SK-N-SH (cell line): Measurements from ENCODE around the gene PRKG1.

Experiments used
- CTCF ChIP-seq: fragments of 200-600 bp; sonication (generic); IDR thresholded peaks from 2 replicates; pipeline ENCODE4 v1.6.1; 2017; ENCODE audit warnings: antibody characterized with exemption, mild to moderate bottlenecking, moderate library complexity
- EZH2phosphoT487 ChIP-seq: fragments of 200-600 bp; sonication (generic); IDR thresholded peaks from 2 replicates; pipeline ENCODE4 v1.6.1; 2017; ENCODE audit warnings: low read depth, mixed run types, mild to moderate bottlenecking, antibody characterized with exemption, moderate library complexity, borderline replicate concordance
- MAX ChIP-seq: IDR thresholded peaks from 2 replicates; pipeline ENCODE4 v1.4.0; 2012; ENCODE audit warnings: low read depth
- MEF2A ChIP-seq: IDR thresholded peaks from 2 replicates; pipeline ENCODE4 v1.4.0; 2012; ENCODE audit warnings: low read depth, borderline replicate concordance
- NRF1 ChIP-seq: IDR thresholded peaks from 2 replicates; pipeline ENCODE4 v1.6.1; 2012; ENCODE audit warnings: low read depth, mild to moderate bottlenecking, low read length
- POLR2AphosphoS5 ChIP-seq: IDR thresholded peaks from 2 replicates; pipeline ENCODE4 v1.6.1; 2012; ENCODE audit warnings: low read depth, low read length
- RAD21 ChIP-seq: IDR thresholded peaks from 2 replicates; pipeline ENCODE4 v1.6.1; 2012; ENCODE audit warnings: mild to moderate bottlenecking, low read length
- RCOR1 ChIP-seq: fragments of 150-350 bp; IDR thresholded peaks from 2 replicates; pipeline ENCODE4 v1.6.1; 2017; ENCODE audit warnings: antibody characterized with exemption, low read length
- REST ChIP-seq: IDR thresholded peaks from 2 replicates; pipeline ENCODE4 v1.6.1; 2012; ENCODE audit warnings: mild to moderate bottlenecking, low read depth, low read length, moderate library complexity
- SIN3A ChIP-seq: IDR thresholded peaks from 2 replicates; pipeline ENCODE4 v1.6.1; 2012; ENCODE audit warnings: low read depth, mild to moderate bottlenecking, low read length, moderate library complexity, borderline replicate concordance
- TCF12 ChIP-seq: IDR thresholded peaks from 2 replicates; pipeline ENCODE4 v1.4.0; 2012
- YY1 ChIP-seq: IDR thresholded peaks from 2 replicates; pipeline ENCODE4 v1.4.0; 2012; ENCODE audit warnings: low read depth, mild to moderate bottlenecking

- no peak for TF ChIP-seq TCF12
- TF ChIP-seq CTCF = no peak
- no peak for TF ChIP-seq SIN3A
- no peak for TF ChIP-seq EZH2phosphoT487
- TF ChIP-seq POLR2AphosphoS5 = no peak
- TF ChIP-seq RAD21 = no peak
- TF ChIP-seq RCOR1 = no peak
- TF ChIP-seq REST = no peak
- no peak for TF ChIP-seq YY1
- no peak for TF ChIP-seq MAX
- no peak for TF ChIP-seq NRF1
- no peak for TF ChIP-seq MEF2A
Measured at GRCh38 chr10:52129410-52130178, 1055.3 kb downstream of the PRKG1 start.
